ENCODE measurements around the gene PLCD3.

Gene PLCD3

GRCh38 chr17:45115015-45115625, 17.2 kb downstream of the PLCD3 start:
- no peak overlapping the region for H3K4me3 ChIP-seq (ENCODE audit: low read length)
- TF ChIP-seq CTCF (conservative IDR thresholded peaks at IDR 0.05; ENCODE audit: low read length), result no peak
- DNase-seq (ENCODE audit: low read depth), result no peak

- DNase-seq (ENCODE audit: low read depth), result no peak
- H3K4me3 ChIP-seq (ENCODE audit: low read length), result no peak overlapping the region
- TF ChIP-seq CTCF (conservative IDR thresholded peaks at IDR 0.05; ENCODE audit: low read length), result no peak
These were observed 18.0 kb downstream of the PLCD3 start for GRCh38 chr17:45114117-45114932.

GRCh38 chr17:45113424-45113754, 18.9 kb downstream of the PLCD3 start:
- H3K4me3 ChIP-seq (ENCODE audit: low read length), result no peak overlapping the region
- TF ChIP-seq CTCF (conservative IDR thresholded peaks at IDR 0.05; ENCODE audit: low read length), result no peak
- no peak for DNase-seq (ENCODE audit: low read depth)

- no peak for TF ChIP-seq CTCF (conservative IDR thresholded peaks at IDR 0.05; ENCODE audit: low read length)
- no peak for DNase-seq (ENCODE audit: low read depth)
- H3K4me3 ChIP-seq (ENCODE audit: low read length), result no peak overlapping the region
These were observed 19.5 kb downstream of the PLCD3 start for GRCh38 chr17:45112559-45113423.

GRCh38 chr17:45111850-45112249, 20.5 kb downstream of the PLCD3 start:
- TF ChIP-seq CTCF (conservative IDR thresholded peaks at IDR 0.05; ENCODE audit: low read length), result no peak
- no peak for DNase-seq (ENCODE audit: low read depth)

GRCh38 chr17:45110676-45111611, 21.4 kb downstream of the PLCD3 start:
- H3K4me3 ChIP-seq (ENCODE audit: low read length), result no peak overlapping the region
- peak; percentile 74 for DNase-seq (ENCODE audit: low read depth)
- TF ChIP-seq CTCF (conservative IDR thresholded peaks at IDR 0.05; ENCODE audit: low read length), result no peak

More at GRCh38 chr17:45111850-45112249, 20.5 kb downstream of the PLCD3 start:
- no peak overlapping the region for H3K4me3 ChIP-seq (ENCODE audit: low read length)
